HK-2 (cell line): ENCODE results near the gene ARHGEF28.
A peak's percentile ranks its signal among the peaks of the same experiment; 100 is the strongest.

Experiments used
- DNase-seq: peaks from one replicate; pipeline ENCODE4 v3.0.0-alpha.2; 2018; ENCODE audit not compliant: unreplicated experiment

The ARHGEF28 gene

DNA sequence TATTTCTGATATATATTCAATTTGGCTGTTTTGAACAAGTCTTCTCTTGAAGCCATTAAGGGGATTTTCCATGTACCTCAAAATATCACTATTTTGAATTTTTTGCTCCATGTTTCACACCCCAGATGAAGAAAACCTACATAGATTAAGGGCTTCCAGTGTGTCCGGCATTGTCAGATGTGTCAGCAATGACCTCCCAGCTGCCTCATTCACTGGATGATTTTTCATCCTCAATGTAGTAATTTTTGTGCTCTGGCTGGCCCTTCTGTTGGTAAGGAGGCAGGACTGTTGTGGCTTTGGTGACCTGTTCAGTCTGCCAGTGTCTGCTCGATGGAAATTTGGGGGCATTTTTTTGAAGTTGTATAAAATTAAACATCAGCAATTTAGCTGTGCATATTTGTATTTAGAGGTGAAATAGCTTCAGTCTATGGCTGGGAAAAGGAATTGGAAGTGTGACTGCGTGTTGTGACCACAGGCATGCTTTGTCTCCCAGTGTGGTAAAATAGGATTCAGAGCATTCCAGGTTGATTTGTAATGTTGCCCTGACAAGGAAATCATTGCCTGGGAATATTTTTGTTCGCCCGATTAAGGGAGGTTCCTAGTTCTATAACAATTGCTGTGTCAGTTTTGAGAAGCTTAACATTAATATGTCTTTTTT, 312.4 kb downstream of the ARHGEF28 start:
- peak; percentile 58 for DNase-seq

DNA sequence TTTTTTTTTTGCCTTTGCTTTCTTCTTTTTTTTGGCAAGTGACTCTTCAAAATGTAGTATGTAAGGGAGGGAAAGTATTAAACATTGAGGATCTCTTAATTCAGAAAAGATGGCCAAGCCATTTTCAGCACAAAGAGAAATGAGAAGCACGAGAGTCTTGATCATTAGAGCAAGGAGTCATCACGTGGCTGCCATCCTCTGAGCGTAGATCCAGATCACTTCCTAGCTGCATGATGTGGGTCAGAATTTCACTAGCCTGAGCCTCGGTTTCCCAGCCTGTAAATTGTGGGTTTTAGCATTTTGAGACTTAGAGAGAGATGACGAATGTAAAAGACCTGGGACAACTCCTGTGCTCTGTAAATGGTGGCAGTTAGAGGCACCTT, 312.9 kb downstream of the ARHGEF28 start:
- no peak for DNase-seq

- DNase-seq = no peak
These were observed 313.6 kb downstream of the ARHGEF28 start for GRCh38 chr5:73939557-73939956.

GRCh38 chr5:73940026-73940425, 314.0 kb downstream of the ARHGEF28 start:
- DNase-seq = no peak

- DNase-seq = no peak
These were observed 314.8 kb downstream of the ARHGEF28 start for GRCh38 chr5:73940801-73941200.

GRCh38 chr5:73942783-73943182, 316.8 kb downstream of the ARHGEF28 start:
- DNase-seq = no peak

DNA sequence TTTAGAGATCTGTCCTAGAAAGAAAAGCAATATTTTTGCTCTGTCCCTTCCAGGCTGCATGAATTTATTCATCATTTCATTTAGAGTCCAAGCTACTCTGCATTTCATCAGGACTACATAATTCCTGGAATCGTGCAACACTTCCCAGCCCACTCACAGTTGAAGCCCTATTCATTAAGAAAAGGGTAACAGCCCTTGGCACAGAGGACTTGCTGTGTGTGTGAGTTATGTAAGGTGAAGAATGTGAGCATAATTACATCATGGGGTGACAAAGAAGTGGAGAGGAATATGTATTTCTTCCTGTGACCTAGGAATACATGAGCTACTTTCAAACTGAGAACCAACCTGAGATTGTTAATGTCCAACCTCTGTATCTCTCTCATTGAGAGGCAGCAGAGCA, 317.4 kb downstream of the ARHGEF28 start:
- no peak for DNase-seq

DNA sequence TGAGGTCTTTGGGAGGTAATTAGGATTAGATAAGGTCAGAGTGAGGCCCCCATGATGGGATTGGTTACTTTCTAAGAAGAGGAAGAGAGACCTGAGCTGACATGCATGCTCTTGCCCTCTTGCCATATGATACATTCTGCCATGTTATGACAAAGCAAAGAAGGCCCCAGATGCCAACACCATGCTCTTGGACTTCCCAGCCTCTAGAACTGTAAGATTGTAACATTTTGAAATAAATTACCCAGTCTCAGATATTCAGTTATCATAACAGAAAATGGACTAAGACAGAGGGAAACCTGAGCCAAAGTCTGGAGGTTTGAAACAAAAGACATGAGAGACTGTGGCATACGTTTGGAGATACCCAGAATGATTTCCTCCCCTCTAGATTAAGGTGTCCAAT, 318.6 kb downstream of the ARHGEF28 start:
- DNase-seq = no peak

GRCh38 chr5:73945505-73945904, 319.5 kb downstream of the ARHGEF28 start:
- no peak for DNase-seq

DNA sequence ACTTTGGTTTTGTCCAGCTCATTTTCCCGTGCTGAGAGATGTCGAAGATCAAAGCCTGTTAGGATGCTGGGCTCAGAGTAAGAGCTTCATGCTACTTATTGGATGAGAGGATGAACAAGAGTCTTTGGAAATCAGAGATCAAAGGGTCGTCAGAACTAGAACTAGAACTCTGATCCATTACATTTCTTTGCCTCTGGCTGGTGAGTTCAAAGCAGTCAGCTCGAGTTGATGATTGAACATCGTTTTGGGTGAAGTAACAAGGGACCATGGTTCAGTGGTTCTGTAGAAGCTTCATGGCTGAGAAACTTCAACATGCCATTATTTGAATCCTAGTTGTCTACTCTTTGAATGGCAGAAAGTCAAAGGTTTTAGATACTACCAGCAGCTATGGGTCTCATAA, 320.3 kb downstream of the ARHGEF28 start:
- no peak for DNase-seq

DNA sequence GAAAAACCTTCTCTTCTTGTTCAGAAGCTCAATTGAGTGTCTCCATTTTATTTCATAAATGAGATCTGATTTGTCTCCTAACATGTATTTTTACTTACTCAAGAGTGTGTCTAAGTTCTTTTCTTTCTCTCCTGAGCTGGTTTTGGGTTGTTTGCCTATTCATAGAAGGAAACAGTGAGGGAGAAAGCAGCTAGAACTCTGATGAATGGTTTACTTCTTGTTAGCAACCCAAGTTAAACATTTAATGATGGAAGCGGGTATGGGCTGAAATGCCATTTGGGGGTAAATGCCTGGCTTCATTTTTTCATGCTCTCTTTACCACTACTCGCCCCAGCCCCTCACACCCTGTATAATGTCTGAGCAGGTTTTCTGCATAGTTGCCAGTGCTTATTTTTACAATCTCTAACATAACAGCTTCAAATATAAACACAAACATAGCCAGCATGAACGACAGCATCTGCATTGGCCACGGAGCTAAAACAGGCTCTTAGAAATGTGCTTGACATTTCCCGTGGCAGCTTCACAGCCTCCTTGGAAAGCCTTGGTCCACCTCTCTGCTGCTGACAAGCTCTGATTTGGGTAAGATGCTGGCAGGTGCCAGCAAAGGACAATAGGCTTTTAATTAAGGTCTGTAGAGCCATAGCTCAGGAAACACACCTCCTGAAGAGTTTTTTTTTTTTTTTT, 321.1 kb downstream of the ARHGEF28 start:
- no peak for DNase-seq

GRCh38 chr5:73947906-73948640, 322.1 kb downstream of the ARHGEF28 start:
- DNase-seq = no peak

GRCh38 chr5:73948720-73949119, 322.7 kb downstream of the ARHGEF28 start:
- no peak for DNase-seq

DNA sequence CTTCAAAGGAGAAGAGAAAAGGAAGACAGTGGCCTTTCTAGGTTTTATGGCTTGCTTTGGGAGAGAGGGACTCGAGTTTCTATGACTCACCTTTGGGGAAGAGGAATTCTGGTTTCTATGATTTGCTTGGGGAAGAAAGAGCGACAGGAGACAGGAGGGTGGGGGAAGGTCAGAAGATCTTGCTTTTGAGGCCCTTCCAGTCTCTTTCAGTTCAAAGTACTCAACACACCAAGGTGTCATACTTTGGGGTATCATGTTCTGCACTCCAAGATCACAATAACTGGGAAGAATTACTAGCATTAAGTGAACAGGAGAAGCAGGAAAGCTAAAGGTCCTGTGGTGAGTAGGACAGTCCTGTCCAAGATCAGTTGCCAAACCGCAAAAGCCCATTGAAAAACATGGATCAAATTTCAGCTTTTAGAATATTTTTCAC, 324.5 kb downstream of the ARHGEF28 start:
- no peak for DNase-seq

GRCh38 chr5:73950912-73951430, 325.0 kb downstream of the ARHGEF28 start:
- DNase-seq = no peak

GRCh38 chr5:73952872-73953271, 326.9 kb downstream of the ARHGEF28 start:
- no peak for DNase-seq

DNA sequence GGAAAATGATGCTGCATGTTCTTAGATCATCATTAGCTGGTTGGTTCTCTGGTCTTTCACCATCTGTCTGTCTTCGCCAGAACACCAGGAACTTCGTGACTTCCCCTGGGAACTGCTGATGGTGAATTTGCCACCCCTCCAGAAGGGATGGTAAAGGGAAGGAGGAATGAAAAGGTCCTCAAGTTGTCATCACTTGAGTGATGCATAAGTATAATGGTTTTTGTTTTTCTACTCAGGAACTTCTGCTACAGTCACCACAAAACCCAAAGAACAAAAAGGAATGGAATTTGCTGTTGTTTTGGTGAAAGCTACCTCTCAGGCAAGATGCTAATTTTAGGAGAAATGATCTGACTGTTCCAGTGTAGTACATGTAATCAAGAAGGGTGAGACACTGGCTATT, 328.4 kb downstream of the ARHGEF28 start:
- DNase-seq = no peak

DNA sequence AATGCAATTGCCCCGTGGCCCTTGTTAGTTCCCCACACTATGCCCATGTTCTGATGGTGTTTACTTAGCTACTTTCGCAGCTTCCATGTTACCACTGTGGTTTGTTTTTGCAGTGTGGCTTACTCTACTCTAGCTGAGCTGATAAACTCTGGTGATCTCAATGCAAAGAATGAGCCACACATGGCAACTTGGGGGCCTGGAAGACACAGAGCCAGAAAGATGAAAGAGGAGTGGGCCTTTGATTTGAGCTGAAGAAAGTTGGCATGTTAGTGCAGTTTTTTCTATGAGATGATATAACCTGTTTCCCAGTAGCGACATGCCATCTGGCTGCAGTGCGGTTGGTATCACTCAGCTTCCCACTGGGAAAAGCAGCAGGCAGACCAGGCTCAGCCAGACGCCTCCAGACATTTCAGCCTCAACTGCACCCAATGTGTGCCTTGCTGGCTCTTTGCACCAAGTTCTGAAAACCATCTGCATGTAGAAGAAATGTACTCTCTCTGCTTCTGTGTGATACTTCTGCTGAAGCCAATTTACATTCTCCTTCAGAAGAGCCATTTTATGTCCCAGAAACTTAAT, 329.4 kb downstream of the ARHGEF28 start:
- no peak for DNase-seq

DNA sequence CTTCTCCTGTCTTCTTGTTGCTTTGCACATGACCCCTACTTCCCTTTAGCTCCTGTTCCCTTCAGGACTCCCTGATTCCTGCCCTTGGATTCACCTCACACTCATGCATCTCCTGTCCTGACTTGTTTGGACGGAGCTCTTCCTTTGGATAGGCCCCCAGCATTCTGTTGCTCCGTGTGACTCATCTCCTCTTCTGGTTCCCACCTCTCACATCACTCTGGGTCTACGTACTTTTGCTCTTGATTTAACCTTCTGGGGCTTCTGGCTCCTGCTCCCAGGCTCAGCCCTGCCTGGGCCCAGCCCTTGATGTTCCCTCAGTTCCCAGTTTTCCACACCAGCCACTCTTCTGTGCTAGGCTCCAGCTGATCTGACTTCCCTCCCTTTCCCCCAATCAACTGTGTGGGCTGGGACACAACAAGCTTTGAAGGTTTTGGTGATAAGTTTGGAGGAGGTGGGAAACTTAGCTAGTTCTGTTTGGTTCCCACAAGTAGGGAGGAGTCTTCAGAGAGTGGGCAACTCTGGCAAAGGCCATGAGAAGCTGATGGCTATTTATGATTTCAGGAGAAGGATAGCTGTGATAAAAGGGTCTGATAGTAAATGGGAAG, 331.5 kb downstream of the ARHGEF28 start:
- no peak for DNase-seq

- no peak for DNase-seq
These were observed 332.0 kb downstream of the ARHGEF28 start for GRCh38 chr5:73958037-73958436.

DNA sequence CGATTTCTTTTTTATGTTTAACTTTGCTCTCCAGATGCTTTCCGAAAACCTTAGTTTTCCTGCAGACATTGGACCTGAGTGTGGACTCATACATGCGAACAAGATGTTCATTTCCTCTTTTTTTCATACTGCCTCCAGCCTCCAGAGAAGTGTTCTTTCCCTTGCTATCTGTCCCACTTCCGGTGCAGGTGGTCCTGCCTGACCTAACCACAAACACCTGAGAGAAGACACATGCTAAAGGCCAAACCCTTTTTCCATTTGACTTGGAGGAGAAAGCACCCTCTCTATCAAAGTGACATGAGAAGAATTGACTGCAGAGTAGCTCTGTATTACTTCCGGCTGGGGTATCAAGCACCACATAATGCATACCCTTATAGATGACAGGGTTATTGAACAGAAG, 334.0 kb downstream of the ARHGEF28 start:
- DNase-seq = no peak

- DNase-seq = no peak
These were observed 334.4 kb downstream of the ARHGEF28 start for GRCh38 chr5:73960426-73960825.
